Right ventricle myocardium superior (tissue), 1 donor: Measurements from ENCODE around the gene BACH2. TPM values are rescaled to one million over a fixed set of nuclear protein-coding genes. Genes with fewer than 3 reads are reported as not detected.
"Not testable (repeated sequence)": the region's sequence is repeated elsewhere in the genome, so short reads cannot be mapped to it uniquely, and the experiment has no call there.

ENCODE experiments used
- ATAC-seq: fragments of 200-7000 bp; cut with Tn5 transposase; one replicate; pipeline ENCODE4 v1.9.1; 2020; ENCODE audit warnings: mild to moderate bottlenecking; ENCODE audit not compliant: poor library complexity
- DNase-seq: peaks from one replicate; pipeline ENCODE4 v3.0.0-alpha.2; 2020
- intact Hi-C: fragments of 100-400 bp; cut with DNase I; formaldehyde crosslinking; loops from one replicate; pipeline ENCODE4 v1.11.2; 2022
- microRNA-seq: library from miRNA; unstranded; fragments of <30 nt; microRNA quantifications from one replicate; pipeline ENCODE4 v1.2.0, GENCODE V29; 2020
- total RNA-seq: library from RNA; stranded (reverse); fragmentation: NEBNext Ultra II Directional; extraction: Animal tissue kit (Norgen Biotek cat#: 25700); gene quantifications from one replicate; pipeline ENCODE4 v1.2.1, GENCODE V29; 2021
- donor health status: DM: no; HTN: yes; CAD: no; lungs with severe emphysema.

The BACH2 gene
- total RNA-seq, 1 donor from 2014 or later: 1.9 TPM

DNA sequence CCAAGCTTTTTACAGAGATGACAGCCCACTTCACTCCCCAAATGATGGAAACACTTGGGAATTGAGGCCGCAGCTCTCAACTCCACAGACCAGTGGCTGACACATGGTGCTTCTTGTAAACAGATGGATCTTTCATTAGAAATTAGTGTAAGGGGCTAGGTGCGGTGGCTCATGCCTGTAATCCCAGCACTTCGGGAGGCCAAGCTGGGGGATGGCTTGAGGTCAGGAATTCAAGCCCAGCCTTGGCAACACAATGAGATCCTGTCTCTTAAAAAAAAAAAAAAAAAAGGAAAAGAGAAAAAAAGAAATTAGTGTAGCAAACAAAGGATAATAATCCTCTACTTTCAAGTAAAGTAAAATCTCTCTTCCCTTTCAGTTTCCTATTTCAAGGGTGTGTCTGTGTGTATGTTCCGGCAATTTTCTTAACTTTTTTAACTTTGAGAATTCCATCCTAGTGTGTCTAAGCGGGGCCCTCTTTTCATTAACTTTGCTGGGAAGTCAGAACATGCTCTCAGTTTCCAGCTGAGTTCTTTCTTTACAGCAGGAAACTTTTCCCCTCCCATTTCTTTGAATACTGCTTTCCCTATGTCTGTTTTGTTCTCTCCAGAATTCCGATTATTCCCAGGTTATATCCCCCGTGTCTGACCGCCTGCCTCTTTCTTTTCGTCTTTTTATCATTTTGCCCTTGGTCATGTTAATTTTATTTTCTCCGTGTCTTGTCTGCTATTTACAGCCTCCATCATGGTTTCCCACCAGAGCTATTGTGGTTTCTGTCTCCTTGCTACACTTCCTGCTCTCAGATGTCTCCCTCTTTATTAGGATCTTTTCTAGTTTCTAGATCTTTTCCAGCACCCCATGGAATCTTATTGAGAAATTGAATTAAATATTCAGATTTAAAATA lies 386.4 kb downstream of the BACH2 start:
- DNase-seq, ATAC-seq, intact Hi-C loops: not testable (repeated sequence)

DNA sequence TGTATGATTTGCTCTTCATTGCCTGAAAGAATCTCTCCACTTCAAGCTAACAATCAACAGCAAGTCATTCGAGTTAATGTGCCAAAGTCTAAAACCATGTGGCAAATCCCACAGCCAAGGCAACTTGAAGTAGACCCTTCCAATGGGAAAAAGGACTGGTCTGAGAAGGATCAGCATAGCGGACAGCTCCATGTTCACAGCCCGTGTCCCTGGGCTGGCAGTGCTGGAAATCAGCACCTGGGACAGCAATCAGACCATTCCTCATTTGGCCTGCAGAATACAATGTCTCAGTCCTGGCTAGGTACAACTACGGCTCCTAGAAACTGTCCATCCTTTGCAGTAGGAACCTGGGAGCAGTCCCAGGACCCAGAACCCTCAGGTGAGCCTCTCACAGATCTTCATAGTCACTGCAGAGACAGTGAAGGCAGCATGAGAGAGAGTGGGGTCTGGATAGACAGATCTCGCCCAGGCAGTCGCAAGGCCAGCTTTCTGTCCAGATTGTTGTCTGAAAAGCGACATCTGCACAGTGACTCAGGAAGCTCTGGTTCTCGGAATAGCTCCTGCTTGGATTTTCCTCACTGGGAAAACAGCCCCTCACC lies 401.3 kb downstream of the BACH2 start:
- ATAC-seq: peak; percentile 64
- DNase-seq: no peak
- intact Hi-C loops: no loop called here

DNA sequence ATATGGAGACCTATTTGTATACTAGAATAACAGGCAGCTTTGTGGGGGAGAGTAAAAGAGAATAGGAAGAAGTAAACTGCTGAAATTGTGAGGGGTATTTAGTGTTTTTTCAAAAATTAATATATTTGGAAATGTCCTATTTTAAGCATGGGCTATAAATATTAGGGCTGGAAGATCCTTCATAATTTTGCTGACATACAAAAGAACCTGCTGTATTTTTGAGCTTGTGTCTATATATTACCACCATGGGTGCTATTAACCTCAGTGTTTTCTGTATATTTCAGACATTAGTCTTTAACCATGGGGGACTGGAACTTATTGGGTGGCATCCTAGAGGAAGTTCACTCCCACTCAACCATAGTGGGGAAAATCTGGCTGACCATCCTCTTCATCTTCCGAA lies 402.5 kb downstream of the BACH2 start, which contains the start of gene GJA10:
Gene GJA10 (plus strand): TSS at position 301 of the 400 bp plus-strand sequence. CDS start 0 bp downstream, at position 301.
- ATAC-seq: no peak
- intact Hi-C loops: no loop called here

DNA sequence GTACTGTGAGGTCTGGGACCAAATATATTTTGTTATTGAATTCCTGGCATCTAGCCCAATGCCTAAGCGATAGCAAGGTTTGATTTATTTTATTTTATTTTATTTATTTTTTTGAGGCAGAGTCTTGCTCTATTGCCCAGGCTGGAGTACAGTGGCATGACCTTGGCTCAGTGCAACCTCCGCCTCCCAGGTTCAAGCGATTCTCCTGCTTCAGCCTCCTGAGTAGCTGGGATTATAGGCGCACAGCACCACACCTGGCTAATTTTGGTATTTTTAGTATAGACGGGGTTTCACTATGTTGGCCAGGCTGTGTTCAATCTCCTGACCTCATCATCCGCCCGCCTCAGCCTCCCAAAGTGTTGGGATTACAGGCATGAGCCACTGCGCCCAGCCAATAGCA lies 404.1 kb downstream of the BACH2 start:
- ATAC-seq, DNase-seq, intact Hi-C loops: not testable (repeated sequence)

More for the DNA sequence above, 402.5 kb downstream of the BACH2 start, which contains the start of gene GJA10:
- DNase-seq: no peak

DNA sequence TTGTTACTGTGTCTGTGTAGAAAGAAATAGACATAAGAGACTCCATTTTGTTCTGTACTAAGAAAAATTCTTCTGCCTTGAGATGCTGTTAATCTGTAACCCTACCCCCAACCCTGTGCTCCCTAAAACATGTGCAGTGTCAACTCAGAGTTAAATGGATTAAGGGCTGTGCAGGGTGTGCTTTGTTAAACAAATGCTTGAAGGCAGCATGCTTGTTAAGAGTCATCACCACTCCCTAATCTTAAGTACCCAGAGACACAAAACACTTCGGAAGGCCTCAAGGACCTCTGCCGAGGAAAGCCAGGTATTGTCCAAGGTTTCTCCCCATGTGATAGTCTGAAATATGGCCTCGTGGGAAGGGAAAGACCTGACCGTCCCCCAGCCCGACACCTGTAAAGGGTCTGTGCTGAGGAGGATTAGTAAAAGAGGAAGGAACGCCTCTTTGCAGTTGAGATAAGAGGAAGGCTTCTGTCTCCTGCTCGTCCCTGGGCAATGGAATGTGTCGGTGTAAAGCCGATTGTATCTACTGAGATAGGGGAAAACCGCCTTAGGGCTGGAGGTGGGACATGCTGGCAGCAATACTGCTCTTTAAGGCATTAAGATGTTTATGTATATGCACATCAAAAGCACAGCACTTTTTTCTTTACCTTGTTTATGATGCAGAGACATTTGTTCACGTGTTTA lies 405.7 kb downstream of the BACH2 start:
- intact Hi-C loops, ATAC-seq, DNase-seq: not testable (repeated sequence)

DNA sequence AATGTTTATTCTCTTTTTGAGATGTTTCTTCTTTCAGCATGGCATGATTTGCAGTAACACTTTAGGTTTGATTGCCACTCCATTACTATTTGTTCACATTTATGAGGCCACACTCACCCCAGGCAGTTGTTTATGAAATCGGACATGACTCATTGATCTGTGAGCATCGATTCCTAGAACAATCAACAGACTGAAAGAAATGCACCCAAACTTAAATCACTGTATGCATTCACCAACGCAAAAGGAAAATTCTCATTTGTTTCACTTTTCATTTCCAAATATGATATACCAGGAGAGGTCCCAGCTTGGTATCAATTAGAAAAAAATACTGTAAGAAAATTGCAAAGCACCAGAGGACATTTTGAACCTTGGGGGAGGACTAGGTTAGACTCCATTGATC lies 407.8 kb downstream of the BACH2 start:
- intact Hi-C loops: no loop called here
- ATAC-seq (no peak), DNase-seq (no peak)

DNA sequence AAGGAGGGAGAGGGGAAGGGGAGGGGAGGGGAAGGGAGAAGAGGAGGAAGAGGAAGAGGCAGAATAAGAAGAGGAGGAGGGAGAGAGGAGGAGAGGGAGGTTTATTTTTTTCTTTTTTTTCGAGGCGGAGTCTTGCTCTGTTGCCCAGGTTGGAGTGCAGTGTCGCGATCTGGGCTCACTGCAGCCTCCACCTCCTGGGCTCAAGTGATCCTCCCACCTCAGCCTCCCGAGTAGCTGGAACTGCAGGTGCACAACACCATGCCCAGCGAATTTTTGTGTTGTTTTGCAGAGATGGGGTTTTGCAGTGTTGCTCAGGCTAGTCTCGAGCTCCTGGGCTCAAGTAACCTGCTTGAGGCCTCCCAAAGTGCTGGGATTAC lies 408.5 kb downstream of the BACH2 start:
- no peak for DNase-seq
- intact Hi-C loops: no loop called here
- no peak for ATAC-seq

DNA sequence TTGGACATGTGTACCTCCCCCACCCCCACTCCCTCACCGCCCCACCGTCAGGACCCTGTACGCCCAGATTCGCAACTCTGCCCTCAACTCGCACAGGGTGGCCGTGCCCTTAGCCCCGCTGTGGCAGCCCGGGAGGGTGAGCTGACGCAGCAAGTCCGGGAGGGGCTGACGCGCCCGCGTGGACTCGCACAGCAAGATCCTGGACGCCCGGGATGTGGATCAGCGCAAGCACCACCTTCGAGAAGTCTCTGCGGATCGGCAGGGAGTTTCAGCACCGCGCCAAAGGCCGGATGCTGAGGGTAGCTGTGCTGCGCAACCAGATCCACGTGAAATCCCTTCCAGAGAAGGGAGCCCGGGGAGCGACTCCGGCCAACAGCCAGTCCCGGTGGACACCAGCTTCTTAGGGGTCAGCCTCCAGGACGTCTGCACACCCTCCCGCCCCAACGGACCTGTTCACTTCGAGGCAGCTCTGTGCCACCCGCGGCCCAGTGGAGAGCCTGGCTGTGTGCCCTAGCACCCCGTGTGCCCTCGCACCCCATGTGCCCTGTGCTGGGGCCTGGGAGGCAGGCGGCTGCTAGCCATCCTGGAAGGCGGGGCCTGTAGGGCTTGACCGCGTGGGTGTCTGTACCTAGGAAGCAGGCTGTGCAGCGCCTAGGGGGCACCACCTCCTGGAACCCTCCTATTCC lies 409.0 kb downstream of the BACH2 start:
- DNase-seq (no peak), ATAC-seq (no peak)
- intact Hi-C loops: no loop called here

DNA sequence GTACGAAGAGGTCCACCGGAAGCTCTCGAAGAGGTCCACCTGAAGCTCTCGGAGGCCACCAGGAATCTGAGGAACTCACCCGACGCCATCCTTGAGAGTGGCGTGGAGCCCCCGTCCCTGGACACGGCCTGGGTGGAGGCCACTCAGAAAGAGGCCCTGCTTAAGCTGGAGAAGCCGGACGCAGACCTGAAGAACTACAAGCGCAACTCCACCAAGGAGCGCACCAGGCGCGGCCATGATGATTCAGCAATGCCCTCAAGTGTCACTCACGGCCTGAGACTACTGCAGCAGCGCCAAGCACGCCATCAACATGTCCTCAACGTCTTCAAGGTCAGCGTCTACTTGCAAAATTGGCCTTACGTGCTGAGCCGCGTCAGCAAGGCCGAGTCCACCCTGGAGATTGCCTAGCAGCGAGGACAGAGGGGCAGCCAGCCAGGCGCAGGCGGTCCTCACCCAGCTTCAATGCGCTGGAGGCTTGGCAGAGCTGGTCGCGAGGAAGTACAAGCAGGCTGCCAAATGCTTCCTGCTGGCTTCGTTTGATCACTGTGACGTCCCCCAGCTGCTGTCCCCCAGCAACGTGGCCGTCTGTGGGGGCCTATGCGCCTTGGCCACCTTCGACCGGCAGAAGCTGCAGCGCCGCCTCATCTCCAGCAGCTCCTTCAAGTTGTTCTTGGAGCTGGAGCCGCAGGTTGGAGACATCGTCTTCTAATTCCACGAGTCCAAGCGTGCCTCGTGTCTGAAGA lies 410.1 kb downstream of the BACH2 start:
- DNase-seq (no peak), ATAC-seq (no peak)
- intact Hi-C loops: no loop called here

Small RNA genes within 50 kb of the gene (microRNA-seq; reads per million reads assigned to microRNA genes)
- gene MIR4464: not detected
